Liver (tissue), 9 donors: Measurements from ENCODE around the gene CA5A. TPM values are rescaled to one million over a fixed set of nuclear protein-coding genes. Genes with fewer than 3 reads are reported as not detected.
A peak's percentile ranks its signal among the peaks of the same experiment; 100 is the strongest.
"Not testable (repeated sequence)": the region's sequence is repeated elsewhere in the genome, so short reads cannot be mapped to it uniquely, and the experiment has no call there.

Experiments used
- DNase-seq: peaks from one replicate; pipeline ENCODE4 v3.0.0-alpha.2; 2017; ENCODE audit warnings: low spot score
- H3K27ac ChIP-seq, 2 donors: one replicate each; pipeline ENCODE4 v1.7.0; 2013; ENCODE audit warnings: inconsistent platforms in 2 of 2, low read length in 2 of 2, control low read depth in 1 of 2, low read depth in 1 of 2, mild to moderate bottlenecking in 1 of 2
- H3K27me3 ChIP-seq, 4 donors: one replicate each; pipeline versions ENCODE4 v1.6.1 to v1.7.0; 2013; ENCODE audit warnings: low read length in 3 of 4, inconsistent platforms in 1 of 4, mild to moderate bottlenecking in 1 of 4, moderate library complexity in 1 of 4; ENCODE audit not compliant: control insufficient read depth in 4 of 4, insufficient read depth in 4 of 4
- H3K36me3 ChIP-seq, 4 donors: one replicate each; pipeline versions ENCODE4 v1.6.1 to v1.7.0; 2013; ENCODE audit warnings: low read length in 3 of 4, mild to moderate bottlenecking in 3 of 4, low read depth in 1 of 4, moderate library complexity in 1 of 4; ENCODE audit not compliant: control insufficient read depth in 4 of 4, insufficient read depth in 3 of 4
- H3K4me1 ChIP-seq, 4 donors: one replicate each; pipeline versions ENCODE4 v1.6.1 to v1.7.0; 2013; ENCODE audit warnings: low read length in 3 of 4, mild to moderate bottlenecking in 3 of 4, moderate library complexity in 1 of 4; ENCODE audit not compliant: control insufficient read depth in 4 of 4, insufficient read depth in 4 of 4
- H3K4me3 ChIP-seq, 3 donors: one replicate each; pipeline versions ENCODE4 v1.6.1 to v1.7.0; 2013; ENCODE audit warnings: low read length in 3 of 3, control low read depth in 1 of 3, low read depth in 1 of 3, mild to moderate bottlenecking in 1 of 3
- H3K9ac ChIP-seq, 2 donors: one replicate each; pipeline ENCODE4 v1.7.0; 2013; ENCODE audit warnings: low read length in 2 of 2, mild to moderate bottlenecking in 2 of 2, moderate library complexity in 2 of 2, control low read depth in 1 of 2, low read depth in 1 of 2
- H3K9me3 ChIP-seq, 4 donors: one replicate each; pipeline versions ENCODE4 v1.6.1 to v1.7.0; 2013; ENCODE audit warnings: low read length in 3 of 4; ENCODE audit not compliant: control insufficient read depth in 4 of 4
- FOXA1 ChIP-seq: IDR thresholded peaks from 2 replicates; pipeline ENCODE4 v1.6.1; 2016; ENCODE audit warnings: antibody characterized with exemption
- HNF4A ChIP-seq, 2 donors: conservative IDR thresholded peaks; 2 replicates each; pipeline ENCODE4 v1.6.1; 2016; ENCODE audit warnings: antibody characterized with exemption in 2 of 2, mild to moderate bottlenecking in 2 of 2
- JUND ChIP-seq, 2 donors: IDR thresholded peaks; 2 replicates each; pipeline ENCODE4 v1.6.1; 2016; ENCODE audit warnings: antibody characterized with exemption in 2 of 2
- NR2F2 ChIP-seq: IDR thresholded peaks from 2 replicates; pipeline ENCODE4 v1.6.1; 2016; ENCODE audit warnings: antibody characterized with exemption
- WGBS: extraction: QIAGEN DNeasy Blood & Tissue Kit; methylation state at CpG from one replicate; pipeline ENCODE4 v1.1.7; 2013; 5-methylcytosine and 5-hydroxymethylcytosine counted together
- polyA plus RNA-seq, 2 donors: library from polyadenylated mRNA; stranded (reverse) in 1 of 2; unstranded in 1 of 2; fragments of 200-250 nt in 1 of 2; fragments of >200 nt in 1 of 2; fragmentation: Nextera tagmentation in 1 of 2; extraction: Ambion mirVana in 1 of 2; gene quantifications; one replicate each; pipeline versions ENCODE4 v1.2.1 to v1.2.3, GENCODE V29; 2013 to 2015
- total RNA-seq, 2 donors: library from RNA; depleted of rRNA; stranded (reverse); fragments of >200 nt; gene quantifications; one replicate each; pipeline ENCODE4 v1.2.3, GENCODE V29; 2014
- donor health status: healthy.
- donor health status: healthy.
- donor health status: healthy.
- donor health status: healthy.
- donor health status: healthy.

The CA5A gene
- total and polyA plus RNA-seq, 4 donors = 12.3 to 66.8 (median 33.6) TPM

- H3K4me3 ChIP-seq, H3K9me3 ChIP-seq, H3K4me1 ChIP-seq, H3K27ac ChIP-seq, H3K27me3 ChIP-seq, H3K36me3 ChIP-seq, H3K9ac ChIP-seq: not testable (repeated sequence)
- DNase-seq = peak; percentile 39
- peak in 1 of 2 donors; percentile 3 for TF ChIP-seq HNF4A (conservative IDR thresholded peaks at IDR 0.05)
- WGBS = 74% methylated on average over 9 of the region's 9 CpGs
These were observed 73.0 kb downstream of the CA5A start for GRCh38 chr16:87863327-87863635.

GRCh38 chr16:87862597-87863326 lies 73.6 kb downstream of the CA5A start:
- not testable (repeated sequence) for H3K27ac ChIP-seq, H3K4me3 ChIP-seq, H3K9me3 ChIP-seq, H3K9ac ChIP-seq, H3K27me3 ChIP-seq, H3K4me1 ChIP-seq, H3K36me3 ChIP-seq
- WGBS = 93% methylated on average over 26 of the region's 26 CpGs
- DNase-seq = peak; percentile 32

- not testable (repeated sequence) for H3K36me3 ChIP-seq, H3K4me1 ChIP-seq, H3K27ac ChIP-seq, H3K9ac ChIP-seq, H3K4me3 ChIP-seq, H3K9me3 ChIP-seq, H3K27me3 ChIP-seq
- DNase-seq = peak; percentile 36
- 87% methylated on average over 18 of the region's 18 CpGs for WGBS
These were observed 74.8 kb downstream of the CA5A start for GRCh38 chr16:87861300-87862099.

- Histone ChIP-seq H3K4me3 (no peak overlapping the region), H3K9ac (no peak overlapping the region), H3K36me3 (no peaks in the 10 kb centered on the region), H3K27ac (no peak overlapping the region), H3K4me1 (peaks cover 0 to 8% (median 5%) of the 10 kb centered on the region in 4 donors), H3K9me3 (no peaks in the 10 kb centered on the region), H3K27me3 (no peaks in the 10 kb centered on the region)
- WGBS = 85% methylated on average over 26 of the region's 26 CpGs
- DNase-seq = peak; percentile 75
- TF ChIP-seq NR2F2 (no peak), JUND (IDR thresholded peaks at IDR 0.05) (no peak), FOXA1 (no peak)
These were observed 75.6 kb downstream of the CA5A start for GRCh38 chr16:87860553-87861299.
